A673 (cell line): Measurements from ENCODE around the gene GALNT12. TPM values are rescaled to one million over a fixed set of nuclear protein-coding genes. Genes with fewer than 3 reads are reported as not detected.

Experiments used
- BruUV-seq: library from RNA; stranded (reverse); fragments of 400-500 nt; replicated peaks from 2 replicates; lab custom pipeline; 2021; lab: Mats Ljungman, UMichigan
- CTCF ChIA-PET: fragments of 300-600 bp; sonication (Branson Sonifier 250); formaldehyde crosslinking; loops from one replicate; lab custom pipeline; 2022; ENCODE audit warnings: antibody characterized with exemption; lab: Charles Lee
- POLR2A ChIA-PET: fragments of 300-600 bp; sonication (Branson Sonifier 250); formaldehyde crosslinking; loops from one replicate; lab custom pipeline; 2022; ENCODE audit warnings: antibody characterized with exemption; ENCODE audit not compliant: low non-redundant PET; lab: Charles Lee
- DNase-seq: peaks from one replicate; pipeline ENCODE4 v3.0.0-alpha.2; 2015; ENCODE audit warnings: low spot score
- H3K27ac ChIP-seq: fragments of 200-600 bp; sonication (generic); 2 replicates; pipeline ENCODE4 v1.5.1; 2016; ENCODE audit warnings: mixed run types, low read depth, mild to moderate bottlenecking, mixed read lengths, antibody characterized with exemption, low read length; ENCODE audit not compliant: poor library complexity, severe bottlenecking
- H3K27me3 ChIP-seq: fragments of 200-600 bp; sonication (generic); replicated peaks from 2 replicates; pipeline ENCODE4 v1.6.1; 2017; ENCODE audit warnings: mixed run types, low read depth, mild to moderate bottlenecking, mixed read lengths, antibody characterized with exemption, low read length; ENCODE audit not compliant: insufficient read depth, poor library complexity
- H3K36me3 ChIP-seq: fragments of 200-600 bp; sonication (generic); 2 replicates; pipeline ENCODE4 v1.6.1; 2016; ENCODE audit warnings: mixed run types, mild to moderate bottlenecking, mixed read lengths, antibody characterized with exemption, low read length; ENCODE audit not compliant: insufficient read depth, poor library complexity, severe bottlenecking
- H3K4me1 ChIP-seq: fragments of 200-600 bp; sonication (generic); 2 replicates; pipeline ENCODE4 v1.6.1; 2017; ENCODE audit warnings: mixed run types, mild to moderate bottlenecking, mixed read lengths, antibody characterized with exemption, low read length; ENCODE audit not compliant: insufficient read depth, poor library complexity, severe bottlenecking
- H3K4me3 ChIP-seq: fragments of 200-600 bp; sonication (generic); 2 replicates; pipeline ENCODE4 v1.5.1; 2016; ENCODE audit warnings: low read depth, mixed run types, mild to moderate bottlenecking, mixed read lengths, low read length; ENCODE audit not compliant: poor library complexity, severe bottlenecking
- H3K9me3 ChIP-seq: fragments of 200-600 bp; sonication (generic); 2 replicates; pipeline ENCODE4 v1.6.1; 2016; ENCODE audit warnings: mixed run types, low read depth, mild to moderate bottlenecking, mixed read lengths, antibody characterized with exemption, low read length; ENCODE audit not compliant: poor library complexity, severe bottlenecking
- CTCF ChIP-seq: fragments of 300-800, 200-600 bp; sonication (generic); conservative IDR thresholded peaks from 2 replicates; pipeline ENCODE4 v1.5.1; 2017; ENCODE audit warnings: low read depth, mild to moderate bottlenecking, antibody characterized with exemption, low read length, moderate library complexity, mixed read lengths
- EZH2 ChIP-seq: fragments of 200-600 bp; sonication (generic); IDR thresholded peaks from 2 replicates; pipeline ENCODE4 v1.6.1; 2017; ENCODE audit warnings: borderline replicate concordance, low read depth, mild to moderate bottlenecking, mixed read lengths, antibody characterized with exemption, low read length; ENCODE audit not compliant: poor library complexity, severe bottlenecking
- intact Hi-C: fragments of 100-400 bp; cut with micrococcal nuclease; formaldehyde crosslinking; loops from one replicate; pipeline ENCODE4 v1.10.0; 2022; ENCODE audit not compliant: unreplicated experiment
- total RNA-seq: library from RNA; stranded (reverse); gene quantifications from 2 replicates; pipeline ENCODE4 v1.2.3, GENCODE V29; 2021

The GALNT12 gene
- total RNA-seq, 1 experiment from 2014 or later, result 0.54 TPM

GRCh38 chr9:98790134-98790841 lies 17.2 kb upstream of the GALNT12 start:
- intact Hi-C loops, result loop anchor here (5.0 kb wide), 1 partner anchor 473 kb away; no protein-coding TSS in a partner anchor

GRCh38 chr9:98790842-98791607 lies 16.4 kb upstream of the GALNT12 start:
- H3K27ac ChIP-seq, result no peak overlapping the region
- intact Hi-C loops, result loop anchor here (5.0 kb wide), 1 partner anchor 474 kb away; no protein-coding TSS in a partner anchor
- no peaks in the 10 kb centered on the region for H3K27me3 ChIP-seq
- POLR2A ChIA-PET, result no interaction called here
- CTCF ChIA-PET, result no interaction called here
- TF ChIP-seq CTCF (peak; percentile 96), EZH2 (no peak)
- no peaks in the 10 kb centered on the region for H3K9me3 ChIP-seq
- DNase-seq, result peak; percentile 51
- peaks cover 4% of the 10 kb centered on the region for H3K36me3 ChIP-seq
- BruUV-seq, result no TSS peak
- no peak overlapping the region for H3K4me3 ChIP-seq
- H3K4me1 ChIP-seq, result no peaks in the 10 kb centered on the region

More at GRCh38 chr9:98790134-98790841, 17.2 kb upstream of the GALNT12 start:
- H3K36me3 ChIP-seq, result peaks cover 4% of the 10 kb centered on the region
- TF ChIP-seq CTCF, result no peak
- TF ChIP-seq EZH2, result no peak
- ChIA-PET CTCF (no interaction called here), POLR2A (no interaction called here)
- BruUV-seq, result no TSS peak
- H3K27me3 ChIP-seq, result no peaks in the 10 kb centered on the region
- no peaks in the 10 kb centered on the region for H3K9me3 ChIP-seq
- H3K4me1 ChIP-seq, result no peaks in the 10 kb centered on the region
- DNase-seq, result no peak
- H3K27ac ChIP-seq, result no peak overlapping the region
- H3K4me3 ChIP-seq, result no peak overlapping the region

- intact Hi-C loops, result loop anchor here (5.0 kb wide), 1 partner anchor 475 kb away; no protein-coding TSS in a partner anchor
- no peaks in the 10 kb centered on the region for H3K9me3 ChIP-seq
- no peaks in the 10 kb centered on the region for H3K27me3 ChIP-seq
- TF ChIP-seq CTCF, result no peak
- no peak for TF ChIP-seq EZH2
- ChIA-PET POLR2A (no interaction called here), CTCF (no interaction called here)
- H3K27ac ChIP-seq, result no peak overlapping the region
- H3K36me3 ChIP-seq, result peaks cover 4% of the 10 kb centered on the region
- no TSS peak for BruUV-seq
- no peaks in the 10 kb centered on the region for H3K4me1 ChIP-seq
- DNase-seq, result no peak
- no peak overlapping the region for H3K4me3 ChIP-seq
These were observed 15.6 kb upstream of the GALNT12 start for GRCh38 chr9:98791608-98792490.
